Type B pancreatic cell (in vitro differentiated cells): ENCODE measurements around the gene MRPL49. TPM values are rescaled to one million over a fixed set of nuclear protein-coding genes. Genes with fewer than 3 reads are reported as not detected.

Source experiments
- DNase-seq: peaks from one replicate; pipeline ENCODE4 v3.0.0; 2021; ENCODE audit warnings: mixed read lengths; ENCODE audit not compliant: unreplicated experiment; ENCODE audit errors: extremely low spot score
- H3K27ac Mint-ChIP-seq: 2 replicates; pipeline ENCODE4 v1.8.0; 2021; ENCODE audit warnings: mild to moderate bottlenecking, mixed read lengths
- H3K27me3 Mint-ChIP-seq: 2 replicates; pipeline ENCODE4 v1.8.0; 2021; ENCODE audit warnings: mixed read lengths
- H3K36me3 Mint-ChIP-seq: 2 replicates; pipeline ENCODE4 v1.8.0; 2021; ENCODE audit warnings: mixed read lengths
- H3K4me1 Mint-ChIP-seq: one replicate; pipeline ENCODE4 v1.8.0; 2021; ENCODE audit warnings: mixed read lengths; ENCODE audit not compliant: unreplicated experiment
- H3K4me3 Mint-ChIP-seq: 2 replicates; pipeline ENCODE4 v1.8.0; 2021; ENCODE audit warnings: mild to moderate bottlenecking, mixed read lengths
- H3K9me3 Mint-ChIP-seq: 2 replicates; pipeline ENCODE4 v1.8.0; 2021; ENCODE audit warnings: mixed read lengths
- total RNA-seq: library from RNA; stranded (reverse); gene quantifications from 2 replicates; pipeline ENCODE4 v1.2.1, GENCODE V29; 2021; ENCODE audit warnings: low replicate concordance
- TF ChIP-seq, protein P1 (sequence below): fragments of 200-600 bp; sonication (generic); conservative IDR thresholded peaks from 2 replicates; pipeline ENCODE4 v1.5.0; 2021; ENCODE audit warnings: antibody characterized with exemption, mild to moderate bottlenecking

Gene MRPL49
- total RNA-seq, 1 donor from 2014 or later = 49.1 TPM

DNA sequence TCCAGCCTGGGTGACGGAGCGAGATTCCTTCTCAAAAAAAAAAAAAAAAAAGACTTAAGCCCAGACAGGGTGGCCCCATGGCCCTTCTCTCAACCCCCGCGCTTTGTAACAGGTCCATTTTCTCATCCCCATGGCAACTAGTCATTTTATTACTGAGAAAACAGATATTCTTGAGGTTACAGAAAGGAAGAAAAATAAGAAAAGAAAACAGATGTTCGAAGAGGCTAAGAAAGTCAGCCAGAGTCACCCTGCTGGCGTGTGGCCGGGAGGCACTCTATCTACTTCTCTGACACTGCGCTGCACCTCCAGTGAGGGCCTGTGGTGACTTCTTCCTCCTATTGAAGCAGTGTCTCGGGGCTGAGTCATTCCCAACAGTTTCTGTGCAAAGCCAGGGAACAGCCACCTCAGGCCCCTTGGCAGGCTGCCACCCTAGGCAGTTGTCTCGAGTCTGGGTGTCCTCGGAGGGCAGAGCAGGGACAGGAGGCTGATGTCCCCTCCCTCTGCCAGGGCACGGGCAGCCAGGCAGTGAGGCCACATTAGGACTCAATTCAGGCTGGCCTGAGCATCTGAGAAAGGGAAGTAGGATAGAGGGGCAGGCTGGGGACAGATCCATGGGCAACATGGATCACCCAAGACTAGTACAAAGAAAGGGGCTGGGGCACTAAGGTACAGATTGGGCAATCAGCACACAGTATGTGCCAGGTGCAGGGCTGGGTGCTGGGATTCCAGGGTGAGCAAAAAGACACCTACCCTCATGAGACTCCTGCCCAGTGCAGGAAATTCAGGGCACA, 28.6 kb downstream of the MRPL49 start:
- peaks cover 12% of the 10 kb centered on the region for H3K4me1 Mint-ChIP-seq
- peak overlapping the region; percentile 78 for H3K27ac Mint-ChIP-seq
- no peak overlapping the region for H3K4me3 Mint-ChIP-seq

DNA sequence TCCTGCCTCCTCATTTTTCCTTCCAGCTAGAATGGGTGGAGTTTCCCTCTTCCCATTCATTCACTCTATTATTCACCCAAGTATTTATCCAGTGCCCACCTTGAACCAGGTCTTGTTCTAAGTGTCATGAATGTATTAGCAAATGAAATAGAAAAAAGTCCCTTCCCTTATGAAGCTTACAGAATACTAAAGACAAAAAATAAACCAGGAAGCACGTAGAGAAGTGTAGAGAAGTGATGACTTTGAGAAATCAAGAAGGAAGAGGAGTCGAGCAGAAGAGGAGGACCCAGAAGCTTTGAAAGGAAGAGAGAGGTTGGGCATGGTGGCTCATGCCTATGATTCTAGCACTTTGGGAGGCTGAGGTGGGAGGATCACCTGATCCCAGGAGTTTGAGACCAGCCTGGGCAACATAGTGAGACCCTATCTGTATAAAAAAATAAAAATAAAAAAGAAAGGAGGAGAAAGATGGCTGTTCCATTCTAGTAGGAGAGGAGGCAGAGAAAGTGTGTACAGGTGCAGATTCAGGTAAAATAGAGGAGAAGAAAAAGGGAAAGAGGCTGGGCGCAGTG, 29.3 kb downstream of the MRPL49 start:
- DNase-seq = no peak
- H3K27me3 Mint-ChIP-seq = peaks cover 9% of the 10 kb centered on the region
- H3K9me3 Mint-ChIP-seq = no peaks in the 10 kb centered on the region
- H3K4me3 Mint-ChIP-seq = no peak overlapping the region
- peaks cover 12% of the 10 kb centered on the region for H3K4me1 Mint-ChIP-seq
- H3K36me3 Mint-ChIP-seq = no peaks in the 10 kb centered on the region
- TF ChIP-seq, protein P1, sequence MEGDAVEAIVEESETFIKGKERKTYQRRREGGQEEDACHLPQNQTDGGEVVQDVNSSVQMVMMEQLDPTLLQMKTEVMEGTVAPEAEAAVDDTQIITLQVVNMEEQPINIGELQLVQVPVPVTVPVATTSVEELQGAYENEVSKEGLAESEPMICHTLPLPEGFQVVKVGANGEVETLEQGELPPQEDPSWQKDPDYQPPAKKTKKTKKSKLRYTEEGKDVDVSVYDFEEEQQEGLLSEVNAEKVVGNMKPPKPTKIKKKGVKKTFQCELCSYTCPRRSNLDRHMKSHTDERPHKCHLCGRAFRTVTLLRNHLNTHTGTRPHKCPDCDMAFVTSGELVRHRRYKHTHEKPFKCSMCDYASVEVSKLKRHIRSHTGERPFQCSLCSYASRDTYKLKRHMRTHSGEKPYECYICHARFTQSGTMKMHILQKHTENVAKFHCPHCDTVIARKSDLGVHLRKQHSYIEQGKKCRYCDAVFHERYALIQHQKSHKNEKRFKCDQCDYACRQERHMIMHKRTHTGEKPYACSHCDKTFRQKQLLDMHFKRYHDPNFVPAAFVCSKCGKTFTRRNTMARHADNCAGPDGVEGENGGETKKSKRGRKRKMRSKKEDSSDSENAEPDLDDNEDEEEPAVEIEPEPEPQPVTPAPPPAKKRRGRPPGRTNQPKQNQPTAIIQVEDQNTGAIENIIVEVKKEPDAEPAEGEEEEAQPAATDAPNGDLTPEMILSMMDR = no peak
- H3K27ac Mint-ChIP-seq = no peak overlapping the region

More for the DNA sequence above, 28.6 kb downstream of the MRPL49 start:
- TF ChIP-seq, protein P1 = no peak
- DNase-seq = no peak
- Mint-ChIP-seq H3K27me3 (peaks cover 9% of the 10 kb centered on the region), H3K36me3 (no peaks in the 10 kb centered on the region), H3K9me3 (no peaks in the 10 kb centered on the region)

DNA sequence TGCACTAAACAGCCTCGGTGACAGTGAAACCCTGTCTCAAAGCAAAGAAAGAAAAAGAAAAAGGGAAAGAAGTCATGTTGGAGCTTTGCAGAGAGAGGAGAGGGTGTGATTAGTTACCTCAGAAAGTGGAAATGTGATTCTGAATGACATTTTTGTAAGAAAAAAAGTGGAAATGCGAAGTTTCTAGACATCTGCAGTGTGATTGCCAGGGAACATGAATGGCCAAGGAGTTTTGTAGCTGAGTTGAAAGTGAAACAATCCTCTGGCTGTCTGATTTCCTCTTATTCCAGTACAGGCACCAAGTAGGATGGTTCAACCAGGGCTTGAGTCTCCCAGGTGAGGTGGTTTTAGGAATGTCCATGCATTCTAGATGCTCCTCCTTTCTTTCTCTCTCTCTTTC, 30.0 kb downstream of the MRPL49 start:
- Mint-ChIP-seq H3K9me3 (no peaks in the 10 kb centered on the region), H3K36me3 (no peaks in the 10 kb centered on the region), H3K27ac (no peak overlapping the region), H3K27me3 (peaks cover 9% of the 10 kb centered on the region), H3K4me3 (no peak overlapping the region), H3K4me1 (peaks cover 12% of the 10 kb centered on the region)
- DNase-seq = no peak
- TF ChIP-seq, protein P1 = no peak

DNA sequence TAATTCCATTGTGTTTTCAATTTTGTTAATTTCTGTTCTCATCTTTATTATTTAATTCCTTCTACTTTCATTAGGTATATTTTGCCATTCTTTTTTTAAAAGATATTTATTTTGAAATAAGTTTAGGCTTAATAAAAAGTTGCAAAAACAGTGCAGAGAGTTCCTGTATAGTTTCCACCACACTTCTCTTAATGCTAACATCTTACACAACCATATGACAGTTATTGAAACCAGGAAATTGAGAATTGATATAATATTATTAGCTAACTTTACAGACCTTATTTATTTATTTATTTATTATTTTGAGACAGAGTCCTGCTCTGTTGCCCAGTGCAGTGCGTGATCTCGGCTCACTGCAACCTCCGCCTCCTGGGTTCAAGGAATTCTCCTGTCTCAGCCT, 34.1 kb downstream of the MRPL49 start:
- Mint-ChIP-seq H3K4me3 (no peak overlapping the region), H3K9me3 (no peaks in the 10 kb centered on the region), H3K4me1 (no peaks in the 10 kb centered on the region), H3K36me3 (no peaks in the 10 kb centered on the region), H3K27ac (no peak overlapping the region), H3K27me3 (peaks cover 11% of the 10 kb centered on the region)
- TF ChIP-seq, protein P1 = no peak
- no peak for DNase-seq

DNA sequence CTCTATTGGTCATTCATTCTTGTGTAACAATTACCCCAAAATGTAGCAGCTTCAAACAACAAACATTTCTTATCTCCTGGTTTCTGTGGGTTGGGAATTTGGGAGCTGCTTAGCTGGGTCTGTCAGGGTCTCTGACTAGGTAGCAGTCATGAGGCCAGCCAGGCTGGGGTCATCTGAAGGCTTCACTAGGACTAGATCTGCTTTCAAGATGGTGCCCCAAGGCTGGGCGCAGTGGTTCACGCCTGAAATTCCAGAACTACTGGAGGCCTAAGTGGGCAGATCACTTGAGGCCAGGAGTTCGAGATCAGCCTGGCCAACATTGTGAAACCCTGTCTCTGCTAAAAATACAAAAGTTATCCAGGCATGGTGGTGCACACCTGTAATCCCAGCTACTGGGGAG, 34.8 kb downstream of the MRPL49 start:
- H3K27ac Mint-ChIP-seq = no peak overlapping the region
- no peaks in the 10 kb centered on the region for H3K9me3 Mint-ChIP-seq
- H3K36me3 Mint-ChIP-seq = no peaks in the 10 kb centered on the region
- peaks cover 8% of the 10 kb centered on the region for H3K27me3 Mint-ChIP-seq
- DNase-seq = no peak
- H3K4me1 Mint-ChIP-seq = no peaks in the 10 kb centered on the region
- TF ChIP-seq, protein P1 = no peak
- H3K4me3 Mint-ChIP-seq = no peak overlapping the region
